ENCODE data around the gene BCL2L15. TPM values are rescaled to one million over a fixed set of nuclear protein-coding genes. Genes with fewer than 3 reads are reported as not detected.

BCL2L15 gene
- total and polyA plus RNA-seq, 2 experiments from 2014 or later = 0.16 to 4.5 TPM

DNA sequence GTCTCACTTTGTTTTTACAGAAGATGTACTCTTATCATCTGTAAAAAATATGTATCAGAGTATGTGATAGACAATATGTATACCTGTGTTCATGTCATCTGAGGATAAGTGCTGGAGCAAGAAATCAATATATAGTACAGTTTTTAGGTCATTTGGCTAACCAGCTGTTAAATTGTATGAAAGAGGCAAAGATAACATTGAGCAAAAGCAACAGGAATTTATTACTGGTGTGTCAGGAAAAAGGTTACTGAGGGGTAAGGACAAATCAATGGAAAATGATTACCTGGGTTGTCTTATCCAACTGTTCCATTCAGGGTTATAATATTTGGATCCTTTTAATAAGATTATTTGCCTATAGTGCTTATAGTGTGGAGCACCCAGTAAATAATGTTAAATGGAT lies 46.6 kb upstream of the BCL2L15 start:
- no peak for DNase-seq (ENCODE audit: low read depth in 1 of 2, low spot score in 1 of 2)
- Histone ChIP-seq H3K36me3 (no peaks in the 10 kb centered on the region), H3K4me1 (ENCODE audit: low read depth) (peaks cover 16% of the 10 kb centered on the region), H3K27me3 (no peaks in the 10 kb centered on the region), H3K9me3 (ENCODE audit: low read depth) (no peaks in the 10 kb centered on the region), H3K4me3 (no peak overlapping the region), H3K27ac (no peak overlapping the region)
- TF ChIP-seq, protein P1, sequence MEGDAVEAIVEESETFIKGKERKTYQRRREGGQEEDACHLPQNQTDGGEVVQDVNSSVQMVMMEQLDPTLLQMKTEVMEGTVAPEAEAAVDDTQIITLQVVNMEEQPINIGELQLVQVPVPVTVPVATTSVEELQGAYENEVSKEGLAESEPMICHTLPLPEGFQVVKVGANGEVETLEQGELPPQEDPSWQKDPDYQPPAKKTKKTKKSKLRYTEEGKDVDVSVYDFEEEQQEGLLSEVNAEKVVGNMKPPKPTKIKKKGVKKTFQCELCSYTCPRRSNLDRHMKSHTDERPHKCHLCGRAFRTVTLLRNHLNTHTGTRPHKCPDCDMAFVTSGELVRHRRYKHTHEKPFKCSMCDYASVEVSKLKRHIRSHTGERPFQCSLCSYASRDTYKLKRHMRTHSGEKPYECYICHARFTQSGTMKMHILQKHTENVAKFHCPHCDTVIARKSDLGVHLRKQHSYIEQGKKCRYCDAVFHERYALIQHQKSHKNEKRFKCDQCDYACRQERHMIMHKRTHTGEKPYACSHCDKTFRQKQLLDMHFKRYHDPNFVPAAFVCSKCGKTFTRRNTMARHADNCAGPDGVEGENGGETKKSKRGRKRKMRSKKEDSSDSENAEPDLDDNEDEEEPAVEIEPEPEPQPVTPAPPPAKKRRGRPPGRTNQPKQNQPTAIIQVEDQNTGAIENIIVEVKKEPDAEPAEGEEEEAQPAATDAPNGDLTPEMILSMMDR (IDR thresholded peaks at IDR 0.05; ENCODE audit: low read depth, low read length) = no peak

DNA sequence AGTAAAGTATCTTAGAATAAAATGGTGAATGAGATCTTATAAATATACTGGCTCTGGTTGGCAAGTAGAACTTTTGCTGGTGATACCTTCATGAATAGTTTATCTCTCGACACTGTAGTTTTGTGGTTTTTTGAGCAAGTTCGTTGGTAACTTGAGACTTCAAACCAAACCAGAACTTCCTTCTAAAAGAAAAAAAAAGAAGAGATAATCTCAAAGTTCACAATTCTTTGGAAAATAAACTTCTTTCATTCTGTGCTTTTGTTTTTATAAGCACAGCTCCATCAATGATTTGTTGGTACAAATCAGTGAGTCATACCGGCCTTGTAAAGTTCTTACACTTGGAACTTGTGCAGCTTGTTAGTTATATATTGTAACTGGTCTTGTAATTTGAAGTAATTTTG lies 44.1 kb upstream of the BCL2L15 start:
- Histone ChIP-seq H3K36me3 (no peaks in the 10 kb centered on the region), H3K4me1 (ENCODE audit: low read depth) (peaks cover 24% of the 10 kb centered on the region), H3K4me3 (peak overlapping the region; percentile 85), H3K9me3 (ENCODE audit: low read depth) (no peaks in the 10 kb centered on the region), H3K27me3 (no peaks in the 10 kb centered on the region), H3K27ac (no peak overlapping the region)
- TF ChIP-seq, protein P1 (IDR thresholded peaks at IDR 0.05; ENCODE audit: low read depth, low read length) = no peak
- peak in 1 of 2 donors; percentile 71 for DNase-seq (ENCODE audit: low read depth in 1 of 2, low spot score in 1 of 2)

DNA sequence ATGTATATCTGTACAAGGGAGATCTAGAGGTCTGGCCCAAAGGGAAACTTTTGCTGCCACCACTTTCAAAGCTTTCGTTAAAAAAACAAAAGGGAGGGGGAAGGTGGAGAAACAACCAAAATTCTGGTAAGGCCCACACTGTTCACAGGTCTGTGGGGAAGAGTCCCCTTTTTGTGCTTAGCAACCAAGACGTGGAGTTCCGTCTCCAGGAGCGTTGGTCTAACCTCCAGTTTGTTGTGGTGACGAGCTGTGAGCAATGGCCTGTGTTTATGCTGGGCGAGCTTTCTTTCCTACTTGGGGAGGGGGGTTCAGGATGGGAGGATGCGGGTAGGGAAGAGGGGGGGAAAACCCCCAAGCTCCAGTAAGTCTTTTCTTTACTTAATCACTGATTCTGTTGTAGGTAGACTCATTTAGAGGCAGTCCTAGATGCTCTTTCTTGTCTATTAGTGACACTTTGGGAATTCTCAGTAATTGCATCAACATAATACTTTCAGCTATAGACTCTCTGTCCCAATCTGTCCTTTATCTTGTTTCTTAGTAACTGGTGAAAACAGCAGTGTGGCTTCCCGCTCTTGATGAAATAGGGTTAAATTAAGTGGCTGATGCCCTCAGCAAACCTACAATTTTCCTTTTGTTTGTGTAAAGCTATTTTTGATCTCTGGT lies 43.2 kb upstream of the BCL2L15 start:
- H3K9me3 ChIP-seq (ENCODE audit: low read depth) = no peaks in the 10 kb centered on the region
- peak overlapping the region; percentile 88 for H3K27ac ChIP-seq
- TF ChIP-seq, protein P1 (IDR thresholded peaks at IDR 0.05; ENCODE audit: low read depth, low read length) = no peak
- H3K4me3 ChIP-seq = peak overlapping the region; percentile 85
- H3K27me3 ChIP-seq = no peaks in the 10 kb centered on the region
- peak; percentile 18 to 71 for DNase-seq (ENCODE audit: low read depth in 1 of 2, low spot score in 1 of 2)
- H3K4me1 ChIP-seq (ENCODE audit: low read depth) = peaks cover 24% of the 10 kb centered on the region
- no peaks in the 10 kb centered on the region for H3K36me3 ChIP-seq

DNA sequence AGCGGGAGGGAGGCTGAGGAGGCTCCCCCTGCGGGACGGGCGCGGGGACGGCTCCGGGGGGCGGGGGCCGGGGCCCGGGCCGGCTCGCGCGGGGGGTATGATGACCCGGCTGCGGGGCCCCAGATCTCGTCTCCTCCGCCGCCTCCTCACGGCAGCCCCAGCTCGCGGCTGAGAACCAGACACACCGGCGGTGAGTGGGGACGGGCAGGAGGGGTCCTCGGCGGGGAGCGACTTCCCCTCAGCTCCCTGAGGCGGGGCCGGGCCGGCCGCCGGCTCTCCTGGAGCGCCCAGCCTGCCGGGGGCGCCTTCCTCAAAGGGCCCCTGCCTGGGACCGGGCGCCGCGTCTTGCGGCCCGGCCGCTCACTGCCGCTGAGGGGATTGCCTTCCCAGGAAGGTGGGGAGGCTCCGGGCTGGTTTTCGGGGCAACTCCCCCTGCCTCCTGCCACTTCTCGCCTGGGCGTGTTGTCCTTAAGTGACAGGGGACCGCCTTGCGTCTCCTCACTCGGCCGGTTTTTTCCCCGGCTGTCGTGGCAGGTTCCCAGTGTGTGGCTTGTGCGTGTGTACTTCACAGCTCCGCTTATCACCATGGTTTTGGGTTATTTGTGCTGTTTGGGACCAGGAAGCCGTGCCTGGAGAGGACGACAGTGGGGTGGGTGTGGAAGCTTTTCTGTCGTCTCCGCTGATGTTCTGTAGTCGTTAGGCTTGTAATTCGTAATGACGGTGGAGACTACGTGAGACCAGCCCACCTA lies 42.5 kb upstream of the BCL2L15 start:
- Histone ChIP-seq H3K27ac (peak overlapping the region; percentile 88), H3K9me3 (ENCODE audit: low read depth) (no peaks in the 10 kb centered on the region), H3K27me3 (no peaks in the 10 kb centered on the region), H3K4me3 (peak overlapping the region; percentile 85), H3K4me1 (ENCODE audit: low read depth) (peaks cover 24% of the 10 kb centered on the region), H3K36me3 (no peaks in the 10 kb centered on the region)
- TF ChIP-seq, protein P1 (IDR thresholded peaks at IDR 0.05; ENCODE audit: low read depth, low read length) = peak; percentile 23
- DNase-seq (ENCODE audit: low read depth in 1 of 2, low spot score in 1 of 2) = peak; percentile 34 to 71

DNA sequence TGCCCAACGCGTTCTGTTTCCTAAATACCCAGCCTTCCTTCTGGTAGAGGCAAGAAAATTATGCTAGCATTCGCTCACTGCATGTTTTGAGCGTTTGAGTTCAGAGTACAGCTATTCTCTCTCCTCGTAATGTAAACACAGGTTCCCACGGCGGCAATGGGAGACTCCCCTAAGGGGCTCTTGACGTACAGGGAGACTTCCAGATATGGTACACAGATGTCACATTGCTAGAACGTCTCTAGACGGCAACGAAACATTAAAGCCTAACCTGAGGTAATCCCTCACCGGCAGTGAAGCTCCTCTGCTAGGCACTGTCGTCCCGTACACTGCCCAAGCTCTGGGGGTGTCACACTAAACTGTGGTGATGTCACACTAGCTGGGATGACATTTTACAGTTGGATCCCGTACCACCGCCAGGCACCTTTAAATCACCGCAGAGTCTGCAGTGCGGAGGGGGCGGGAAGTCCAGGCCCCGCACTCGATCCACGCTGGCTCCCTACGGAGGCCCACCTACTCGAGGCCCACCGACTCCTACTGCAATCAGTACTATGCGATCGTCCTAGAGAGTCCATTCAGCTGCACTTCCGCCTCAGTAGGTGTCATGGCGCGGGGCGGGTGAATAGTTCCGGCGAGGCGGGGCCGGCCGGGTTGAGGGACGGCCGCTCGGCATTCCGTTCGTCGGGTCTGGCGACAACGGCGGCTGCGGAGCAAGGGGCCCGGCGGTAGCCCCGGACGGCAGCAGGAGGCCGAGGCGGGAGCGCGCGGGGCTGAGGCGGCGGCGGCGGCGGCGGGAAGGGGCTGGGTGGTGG lies 41.8 kb upstream of the BCL2L15 start, which contains the start of gene HIPK1:
HIPK1 (plus strand) TSS at position 384 of the 809 bp plus-strand sequence.
- peak within 1 kb of the TSS; percentile 85 for H3K4me3 ChIP-seq
- DNase-seq (ENCODE audit: low read depth in 1 of 2, low spot score in 1 of 2) = peak; percentile 92 to 98
- H3K27me3 ChIP-seq = peaks cover under 1% of the 10 kb centered on the region
- no peaks in the 10 kb centered on the region for H3K9me3 ChIP-seq (ENCODE audit: low read depth)
- H3K27ac ChIP-seq = peak within 1 kb of the TSS; percentile 88
- TF ChIP-seq, protein P1 (IDR thresholded peaks at IDR 0.05; ENCODE audit: low read depth, low read length) = no peak
- no peaks in the 10 kb centered on the region for H3K36me3 ChIP-seq
- peaks cover 24% of the 10 kb centered on the region for H3K4me1 ChIP-seq (ENCODE audit: low read depth)

Measured in cardiac muscle cell (in vitro differentiated cells and primary cell).